Subcutaneous adipose tissue (tissue), 4 donors: ENCODE results near the gene ERCC6L. TPM values are rescaled to one million over a fixed set of nuclear protein-coding genes. Genes with fewer than 3 reads are reported as not detected.

Experiments
- small RNA-seq: library from RNA; depleted of rRNA; stranded (forward); fragments of <200 nt; gene quantifications from one replicate; pipeline ENCODE3, GENCODE V24; 2016
- total RNA-seq, 4 donors: library from RNA; depleted of rRNA; stranded (reverse); fragments of >200 nt; gene quantifications; one replicate each; pipeline ENCODE4 v1.1.0, GENCODE V29; 2016

The ERCC6L gene
- total RNA-seq, 4 donors from 2014 or later, result 0.22 to 0.51 TPM; not detected in 2

Small RNA genes lying within 50 kb of the gene (small RNA-seq; reads per million reads assigned to genes)
- gene RF00019, result 0.49 reads per million

Other genes starting within 250 kb of the ERCC6L start
- gene RTL5, start 107.1 kb downstream of the ERCC6L start, total RNA-seq, result 1 to 10 TPM; 4.1 to 7.5 (median 6.1) TPM
- gene PIN4, start 57.3 kb downstream of the ERCC6L start, total RNA-seq, result 10 to 100 TPM in 2 of 4 donors, 1 to 10 TPM in 2; 4.1 to 12.1 (median 8.0) TPM
- 1,000 to 10,000 TPM in 2 of 4 donors, 100 to 1,000 TPM in 2; 704 to 1,188 (median 894) TPM for gene RPS4X, start 38.2 kb upstream of the ERCC6L start, total RNA-seq
- 1 to 10 TPM in 2 of 4 donors, not detected in 2; 3.2 to 4.5 TPM for gene CITED1, start 66.9 kb upstream of the ERCC6L start, total RNA-seq